PC-9 (cell line): ENCODE measurements around the gene DUSP22.

Experiments used
- CTCF ChIP-seq: fragments of 200-600 bp; sonication (generic); conservative IDR thresholded peaks from 2 replicates; pipeline ENCODE4 v1.6.1; 2017; ENCODE audit warnings: mixed run types, antibody characterized with exemption, mild to moderate bottlenecking, moderate library complexity
- EZH2 ChIP-seq: fragments of 200-600 bp; sonication (generic); IDR thresholded peaks from 2 replicates; pipeline ENCODE4 v1.8.0; 2017; ENCODE audit warnings: antibody characterized with exemption, low read depth

- TF ChIP-seq EZH2 (no peak), CTCF (no peak)
Measured at GRCh38 chr6:284486-284885, 7.8 kb upstream of the DUSP22 start.
